Activated CD4-positive, CD25-positive, alpha-beta regulatory T cell (primary cell): ENCODE results near the gene TSPYL4.
"Not testable (repeated sequence)": the region's sequence is repeated elsewhere in the genome, so short reads cannot be mapped to it uniquely, and the experiment has no call there.

Experiments
- DNase-seq, 4 experiments: peaks; one replicate each; lab custom pipeline; 2025; lab: John Stamatoyannopoulos, UW

TSPYL4 gene

GRCh38 chr6:116253505-116254296 lies at the start of gene TSPYL4:
TSS of gene TSPYL4 (minus strand) at chr6:116254075. CDS start at chr6:116254008, 67 bp downstream.
- DNase-seq, result peak; percentile 68 to 75 (median 74)

- DNase-seq, result no peak
Observed at GRCh38 chr6:116301104-116301503, 47.2 kb upstream of the TSPYL4 start.

- no peak for DNase-seq
Observed at GRCh38 chr6:116300566-116300965, 46.7 kb upstream of the TSPYL4 start.

- no peak for DNase-seq
Observed at GRCh38 chr6:116298973-116299372, 45.1 kb upstream of the TSPYL4 start.

GRCh38 chr6:116298273-116298672 lies 44.4 kb upstream of the TSPYL4 start:
- DNase-seq, result no peak

GRCh38 chr6:116292553-116292952 lies 38.7 kb upstream of the TSPYL4 start:
- DNase-seq, result no peak

- DNase-seq, result no peak
Observed at GRCh38 chr6:116291701-116292396, 38.0 kb upstream of the TSPYL4 start.

GRCh38 chr6:116290799-116291198 lies 36.9 kb upstream of the TSPYL4 start:
- DNase-seq, result no peak

- DNase-seq, result no peak
Observed at GRCh38 chr6:116289876-116290275, 36.0 kb upstream of the TSPYL4 start.

- no peak for DNase-seq
Observed at GRCh38 chr6:116287689-116288282, 33.9 kb upstream of the TSPYL4 start.

GRCh38 chr6:116286773-116287358 lies 33.0 kb upstream of the TSPYL4 start:
- DNase-seq, result no peak

GRCh38 chr6:116284984-116285383 lies 31.1 kb upstream of the TSPYL4 start:
- not testable (repeated sequence) for DNase-seq

- DNase-seq, result no peak
Observed at GRCh38 chr6:116283191-116283590, 29.3 kb upstream of the TSPYL4 start.

GRCh38 chr6:116282698-116283097 lies 28.8 kb upstream of the TSPYL4 start:
- DNase-seq, result no peak

- DNase-seq, result no peak
Observed at GRCh38 chr6:116280933-116281316, 27.1 kb upstream of the TSPYL4 start.

GRCh38 chr6:116280161-116280932 lies 26.5 kb upstream of the TSPYL4 start:
- DNase-seq, result no peak

GRCh38 chr6:116279232-116280160 lies 25.6 kb upstream of the TSPYL4 start, which contains the start of gene TSPYL1:
TSS of gene TSPYL1 (minus strand) at chr6:116279930. CDS start at chr6:116279830, 100 bp downstream.
- DNase-seq, result peak; percentile 77 to 88 (median 85)

GRCh38 chr6:116278854-116279231 lies 25.0 kb upstream of the TSPYL4 start:
- no peak for DNase-seq

GRCh38 chr6:116278481-116278829 lies 24.6 kb upstream of the TSPYL4 start:
- no peak for DNase-seq

GRCh38 chr6:116277124-116277523 lies 23.2 kb upstream of the TSPYL4 start:
- DNase-seq, result no peak
